Measurements from ENCODE around the gene LIPF.
"Not testable (repeated sequence)": the region's sequence is repeated elsewhere in the genome, so short reads cannot be mapped to it uniquely, and the experiment has no call there.

The LIPF gene, protein sequence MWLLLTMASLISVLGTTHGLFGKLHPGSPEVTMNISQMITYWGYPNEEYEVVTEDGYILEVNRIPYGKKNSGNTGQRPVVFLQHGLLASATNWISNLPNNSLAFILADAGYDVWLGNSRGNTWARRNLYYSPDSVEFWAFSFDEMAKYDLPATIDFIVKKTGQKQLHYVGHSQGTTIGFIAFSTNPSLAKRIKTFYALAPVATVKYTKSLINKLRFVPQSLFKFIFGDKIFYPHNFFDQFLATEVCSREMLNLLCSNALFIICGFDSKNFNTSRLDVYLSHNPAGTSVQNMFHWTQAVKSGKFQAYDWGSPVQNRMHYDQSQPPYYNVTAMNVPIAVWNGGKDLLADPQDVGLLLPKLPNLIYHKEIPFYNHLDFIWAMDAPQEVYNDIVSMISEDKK

DNA sequence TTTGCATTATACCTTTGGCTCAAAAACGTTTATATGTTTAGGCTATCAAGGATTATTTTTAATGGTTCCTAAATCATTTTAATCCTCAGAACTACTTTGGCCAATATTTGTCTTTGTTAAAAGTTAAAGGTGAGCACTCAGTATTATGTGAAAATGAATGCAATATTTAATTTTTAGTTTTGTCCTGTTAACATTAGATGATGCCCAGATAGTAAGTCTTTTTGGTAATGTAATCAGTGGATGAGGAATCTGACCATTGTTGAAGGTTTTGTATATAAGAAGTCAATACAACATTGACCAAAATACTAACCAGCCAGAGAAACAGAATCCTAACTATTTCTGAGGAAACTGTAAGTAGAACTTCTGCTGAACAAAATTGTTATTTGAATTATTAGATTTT, at the start of gene LIPF:
TSS of gene LIPF (plus strand) at position 301 of the 400 bp plus-strand sequence. CDS start 2,856 bp downstream, outside the sequence.
- DNase-seq, result no peak

DNA sequence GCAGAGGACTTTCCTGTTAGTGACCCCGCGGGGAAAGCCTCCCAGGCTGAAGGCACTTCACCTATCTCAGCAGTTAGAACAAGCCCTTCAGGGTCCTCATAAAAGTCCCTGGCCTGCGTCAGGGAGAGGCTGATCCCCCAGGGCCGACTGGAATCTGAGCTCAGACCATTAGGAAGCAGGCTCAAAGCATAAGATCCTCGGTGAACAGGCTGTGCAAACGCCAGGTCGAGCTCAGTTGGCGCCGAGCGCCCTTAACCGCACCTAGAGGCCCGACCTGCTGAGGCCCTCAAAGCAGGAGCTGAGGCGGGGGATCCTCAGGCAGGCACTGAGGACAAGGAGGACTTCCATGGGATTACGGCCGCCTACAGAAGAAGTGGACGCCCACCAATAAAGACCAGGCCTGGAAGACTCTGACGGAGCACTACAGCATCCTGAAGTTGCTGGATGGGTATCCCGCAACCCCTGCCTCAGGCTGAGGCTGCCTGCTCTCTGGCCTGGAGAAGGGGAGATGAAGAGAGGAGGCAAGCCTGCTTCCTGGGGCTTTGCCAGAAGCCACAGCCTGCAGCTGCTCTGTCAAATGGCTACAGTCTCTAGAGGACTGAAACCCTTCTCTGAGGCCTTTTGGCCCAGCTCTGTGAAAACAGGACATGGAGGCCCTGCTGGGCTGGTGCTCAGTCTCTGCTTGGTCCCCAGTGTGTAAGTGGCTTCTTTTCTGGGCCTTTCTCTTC, 47.8 kb upstream of the LIPF start:
- DNase-seq, result no peak

DNA sequence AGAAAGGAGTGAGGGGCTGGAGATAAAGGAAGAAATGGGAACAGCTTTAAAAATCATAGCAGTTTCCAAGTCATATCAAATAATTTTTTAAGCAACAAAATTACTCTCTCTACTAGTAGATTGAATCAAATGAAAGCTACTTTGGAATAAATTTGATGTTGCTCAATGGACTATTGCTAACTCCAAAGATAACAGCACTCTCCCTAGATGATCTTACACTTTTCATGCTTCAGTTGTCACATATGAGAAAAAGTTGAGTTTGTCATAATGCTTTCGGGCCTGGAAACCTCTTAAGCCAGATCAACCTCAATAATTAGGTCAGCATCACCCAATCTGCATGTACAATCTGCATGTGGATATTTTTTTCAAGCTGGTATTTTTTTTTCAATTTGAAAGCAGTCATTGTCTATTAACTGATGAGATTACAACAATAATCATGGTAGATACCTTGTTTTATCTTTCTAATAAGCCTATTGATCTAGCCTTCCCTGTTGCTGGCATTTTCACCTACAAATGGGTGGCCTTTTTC, 46.4 kb upstream of the LIPF start:
- no peak for DNase-seq

DNA sequence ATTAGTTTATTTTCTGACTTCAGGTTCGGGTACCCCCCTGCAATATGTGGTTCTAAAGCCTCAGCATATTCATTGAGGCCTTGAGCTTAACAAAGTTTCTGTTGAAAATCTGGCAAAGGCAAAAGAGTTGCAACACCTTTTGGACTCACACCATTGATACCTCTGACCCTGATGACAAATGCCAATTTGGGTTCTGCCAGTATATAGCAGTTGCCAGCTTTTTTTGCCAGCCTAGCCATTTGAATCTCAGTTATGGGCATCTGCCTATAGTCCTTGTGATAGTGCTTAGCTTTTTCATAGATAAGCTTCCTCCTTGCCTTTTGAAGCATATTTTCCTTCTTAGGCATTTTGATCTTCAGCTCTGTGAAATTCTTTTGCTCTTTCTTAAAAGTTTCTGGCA, 45.7 kb upstream of the LIPF start:
- DNase-seq, result no peak

DNA sequence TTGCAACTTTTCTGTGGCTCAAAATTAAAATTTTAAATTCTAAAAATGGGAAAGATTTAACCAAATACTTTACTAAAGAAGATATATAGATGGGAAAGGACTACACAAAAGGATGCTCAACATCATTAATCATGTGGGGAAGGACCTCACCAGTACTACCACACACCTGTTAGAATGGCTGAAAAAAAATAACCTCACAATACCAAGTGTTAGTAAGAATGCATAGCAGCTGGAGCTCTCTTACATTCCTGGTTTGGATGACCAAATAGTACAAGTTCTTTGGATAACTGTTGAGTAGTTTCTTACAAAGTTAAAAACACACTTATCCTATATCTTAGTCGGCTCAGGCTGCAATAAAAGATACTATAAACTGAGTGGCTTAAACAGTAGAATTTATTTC, 43.8 kb upstream of the LIPF start:
- DNase-seq, result no peak

DNA sequence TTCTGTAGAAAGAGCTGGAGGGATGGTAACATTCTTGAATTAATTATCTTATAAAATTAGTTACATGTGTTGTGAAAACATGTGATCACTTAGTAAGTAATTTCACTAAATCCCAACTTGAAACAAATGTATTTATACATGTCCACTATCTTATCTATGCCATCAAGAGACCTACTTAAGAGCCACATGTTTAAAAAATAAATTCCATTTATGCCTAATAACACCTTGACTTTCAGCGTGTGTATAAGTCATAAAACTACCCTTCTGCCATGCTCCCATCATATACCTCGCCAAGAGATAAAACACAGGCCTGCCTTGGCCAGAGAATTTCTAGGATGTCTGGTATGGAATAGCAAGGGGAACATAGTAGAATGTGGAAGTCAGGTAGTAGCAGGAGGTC, 40.4 kb upstream of the LIPF start:
- no peak for DNase-seq

DNA sequence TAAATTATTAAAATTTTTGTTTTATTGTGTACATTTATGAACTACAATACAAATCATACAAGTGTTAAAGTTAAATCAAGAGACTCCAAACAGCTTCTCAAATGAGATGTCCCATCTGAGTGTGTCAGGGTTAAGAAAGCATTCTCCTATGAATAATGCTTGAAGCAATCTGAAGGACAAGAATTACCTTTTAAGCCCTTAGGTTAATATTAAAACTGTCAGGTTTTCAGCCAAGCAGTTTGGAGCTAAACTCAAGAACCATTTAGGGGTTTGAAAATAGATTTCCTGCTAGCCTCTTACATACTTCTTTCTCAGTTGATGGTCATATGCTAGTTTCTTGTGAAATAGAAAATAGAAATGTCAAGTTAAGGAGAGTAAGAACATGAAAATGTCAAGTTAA, 39.4 kb upstream of the LIPF start:
- DNase-seq, result no peak

DNA sequence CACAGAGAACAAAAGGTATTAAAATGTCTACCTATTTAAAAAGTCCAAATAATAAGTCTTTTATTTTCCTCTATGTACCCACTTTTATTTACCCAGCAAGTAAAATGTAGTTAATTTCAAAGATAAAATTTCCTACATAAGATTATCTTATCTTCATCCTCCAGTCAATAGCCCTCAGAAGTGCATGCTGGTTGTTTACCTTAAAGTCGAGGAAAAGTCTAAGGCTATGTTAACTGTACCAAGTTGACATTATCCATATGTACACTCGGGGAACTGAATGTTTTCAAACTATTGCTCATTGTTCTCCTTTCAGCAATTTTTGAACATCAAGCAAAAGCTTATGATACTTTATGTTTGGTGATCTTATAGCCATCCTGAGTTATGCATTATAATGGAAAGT, 24.1 kb upstream of the LIPF start:
- DNase-seq, result no peak

DNA sequence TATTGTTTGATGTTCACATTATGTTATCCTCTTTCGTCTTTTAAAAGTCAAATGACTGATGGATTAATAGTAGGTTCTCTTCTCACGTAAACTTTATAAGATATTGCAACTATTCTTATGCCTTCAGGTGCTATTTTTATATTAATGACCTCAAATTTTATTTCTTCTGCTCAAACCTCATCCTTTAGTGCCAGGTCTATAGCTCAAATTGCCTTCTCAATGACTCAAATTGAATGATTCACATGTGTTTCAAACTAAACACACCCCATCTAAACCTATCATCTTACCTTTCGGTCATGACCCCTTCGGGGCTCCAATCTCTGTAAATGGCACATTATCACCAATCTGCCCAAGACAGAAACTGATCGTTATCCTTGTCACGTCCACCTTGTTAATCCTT, 22.0 kb upstream of the LIPF start:
- DNase-seq, result no peak

DNA sequence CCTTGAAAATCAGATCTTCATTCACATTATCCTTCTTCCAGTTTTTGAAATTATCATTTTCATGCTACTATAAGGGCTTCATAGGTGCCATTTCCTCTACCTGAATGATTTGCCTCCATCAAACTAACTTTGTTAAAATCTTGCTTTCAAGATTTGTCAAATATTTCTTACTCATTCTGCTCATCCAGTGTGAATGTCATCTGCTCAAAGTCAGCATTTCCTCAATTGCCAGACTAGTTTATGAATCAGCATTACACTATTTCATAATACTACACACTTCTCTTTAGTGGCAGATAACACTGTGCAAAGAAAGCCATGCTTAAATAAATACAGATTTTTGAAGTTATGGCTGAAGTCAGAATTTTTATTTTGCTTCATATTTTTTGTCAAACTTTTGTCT, 21.3 kb upstream of the LIPF start:
- no peak for DNase-seq

DNA sequence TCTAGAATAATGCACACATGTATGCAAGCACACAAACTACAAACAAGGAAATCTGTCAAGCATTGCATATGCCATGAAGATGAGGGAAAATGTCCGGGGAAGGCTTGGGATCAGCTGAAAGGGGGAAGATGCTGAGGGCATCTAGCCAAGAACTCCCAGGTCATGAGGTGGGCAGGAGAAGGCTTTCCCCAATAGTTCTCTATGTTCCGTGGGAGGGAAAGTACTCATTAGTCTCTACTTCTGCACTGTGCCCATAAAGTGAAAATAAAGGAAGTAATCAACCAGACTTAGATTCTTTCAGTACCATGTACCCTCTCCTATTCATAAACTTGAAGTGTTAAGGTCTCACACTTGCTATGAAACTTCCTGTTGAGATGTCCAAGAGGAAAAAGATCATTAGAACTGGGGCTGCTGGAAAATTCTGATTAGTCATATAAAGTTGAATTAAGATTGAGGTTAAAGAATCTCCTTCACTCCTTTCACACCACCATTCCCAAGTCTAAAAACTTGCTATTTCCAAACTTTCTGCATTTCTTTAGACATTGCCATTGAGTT, 17.1 kb upstream of the LIPF start:
- no peak for DNase-seq

DNA sequence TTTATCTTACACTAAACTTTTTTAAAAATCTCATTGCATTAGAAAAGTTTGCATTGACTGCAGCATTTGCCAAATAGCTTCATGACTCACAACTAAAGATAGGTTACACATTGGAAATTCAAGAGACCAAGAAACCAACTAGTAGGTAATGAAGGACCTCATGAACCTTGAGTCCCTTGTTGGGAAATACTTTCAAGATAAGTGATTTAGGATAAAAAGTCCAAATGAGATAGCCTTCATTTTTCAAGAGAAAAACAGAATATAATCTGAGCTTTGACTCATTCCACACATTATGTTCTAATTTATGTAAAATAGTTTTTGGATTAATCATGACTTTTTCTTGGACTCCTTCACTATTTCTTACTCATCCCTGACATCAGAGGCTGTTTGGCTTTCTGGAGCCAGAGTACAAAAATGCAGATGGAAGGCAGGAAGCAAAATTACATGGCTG, 13.1 kb upstream of the LIPF start:
- no peak for DNase-seq

DNA sequence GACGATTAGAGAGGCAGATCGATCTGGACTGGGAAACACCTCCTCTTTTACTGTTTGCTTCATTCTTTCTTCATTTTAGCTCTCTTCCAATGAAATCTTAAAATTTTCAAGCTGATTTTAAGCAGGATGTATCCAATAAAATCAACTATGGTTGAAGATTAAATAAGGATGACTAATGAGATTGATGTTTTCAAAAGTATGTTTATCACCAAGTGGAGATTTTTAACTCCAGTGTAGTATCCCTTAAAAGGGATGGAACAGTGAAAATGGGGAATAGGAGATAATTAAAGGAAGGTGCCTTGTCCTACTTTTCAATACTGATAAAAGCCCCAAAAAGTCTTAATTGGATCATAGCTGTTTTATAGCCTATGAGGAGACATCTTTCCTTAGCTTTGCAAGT, 11.6 kb upstream of the LIPF start:
- no peak for DNase-seq

DNA sequence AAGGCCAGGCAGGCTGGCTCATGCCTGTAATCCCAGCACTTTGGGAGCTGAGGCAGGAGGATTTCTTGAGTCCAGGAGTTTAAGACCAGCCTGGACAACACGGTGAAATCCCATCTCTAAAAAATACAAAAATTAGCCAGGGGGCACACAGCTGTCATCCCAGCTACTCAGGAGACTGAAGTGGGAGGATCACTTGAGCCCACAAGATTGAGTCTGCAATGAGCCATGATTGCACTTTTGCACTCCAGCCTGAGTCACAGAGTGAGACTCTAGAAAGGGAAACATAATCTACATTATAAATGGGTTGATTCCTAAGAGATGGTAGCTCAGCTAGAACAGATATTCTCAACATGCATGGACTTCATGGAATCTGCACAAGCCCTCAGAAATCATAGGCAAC, 6.3 kb upstream of the LIPF start:
- no peak for DNase-seq

DNA sequence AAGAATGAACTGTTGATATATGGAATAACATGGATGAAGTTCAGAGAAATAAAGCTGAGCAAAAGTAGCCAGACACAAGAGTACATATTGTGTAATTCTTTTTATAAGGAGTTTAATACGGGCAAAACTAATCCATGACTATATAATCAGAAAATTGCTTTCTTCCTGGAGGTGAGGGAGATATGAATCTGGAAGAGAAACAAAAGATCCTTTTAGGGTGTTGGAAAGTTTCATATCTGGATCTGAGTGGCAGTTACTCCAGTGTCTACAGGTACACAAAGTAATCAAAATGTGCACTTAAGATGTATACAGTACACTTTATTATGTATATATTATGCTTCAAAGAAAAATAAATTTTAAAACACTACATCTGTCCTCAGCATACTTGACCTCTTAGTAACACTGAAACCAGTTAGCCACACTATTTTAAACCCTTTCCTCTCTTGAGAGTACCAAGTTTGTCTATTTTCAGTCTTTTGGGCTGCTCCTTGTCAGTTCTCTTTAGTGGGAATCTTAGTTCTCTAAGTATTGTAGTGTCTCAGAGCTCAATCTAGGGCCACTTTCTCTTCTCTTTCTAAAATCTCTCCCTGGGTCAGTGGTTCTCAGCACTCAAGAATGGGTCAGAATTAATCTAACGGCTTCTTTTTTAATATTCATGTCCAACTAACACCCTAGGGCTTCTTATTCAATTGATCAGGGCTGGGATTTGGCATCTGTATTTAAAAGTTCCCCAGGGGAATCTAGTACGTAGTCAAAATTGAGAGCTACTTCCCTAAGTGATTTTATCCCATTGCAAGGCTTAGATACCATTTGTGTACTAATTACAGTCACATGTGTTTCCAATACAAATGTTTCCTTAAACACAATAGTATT, 4.3 kb upstream of the LIPF start:
- no peak for DNase-seq

DNA sequence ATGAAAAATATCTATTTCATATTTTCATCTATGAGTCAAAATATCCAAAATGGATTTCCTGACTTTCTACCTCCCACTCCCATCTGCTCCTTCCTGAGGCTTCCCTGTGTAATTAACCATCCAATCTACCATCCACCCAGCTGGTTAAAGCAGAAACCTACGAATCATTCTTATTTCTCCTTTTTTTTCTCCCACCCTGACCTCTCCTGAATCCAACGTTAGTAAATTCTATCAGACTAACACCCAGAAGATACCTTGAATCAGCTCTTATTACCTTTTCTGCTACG, 3.7 kb upstream of the LIPF start:
- DNase-seq, result no peak

DNA sequence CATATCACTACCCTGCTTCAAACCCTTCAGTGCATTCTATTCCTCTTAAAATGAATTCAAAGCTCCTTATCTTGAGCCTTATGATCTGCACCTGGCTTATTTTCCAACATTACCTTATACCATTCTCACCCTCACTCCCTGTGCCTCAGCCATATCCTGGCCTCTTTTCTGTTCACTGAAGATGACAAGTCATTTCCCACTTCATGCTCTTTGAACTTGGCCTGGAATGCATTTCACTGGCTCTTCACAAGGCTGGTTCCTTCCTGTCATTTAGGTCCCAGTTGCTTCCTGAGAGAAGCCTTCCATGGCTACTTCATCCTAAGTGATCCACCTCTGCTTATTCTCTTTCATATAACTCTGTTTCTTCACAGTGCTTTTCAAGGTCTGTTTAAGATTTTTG, 3.2 kb upstream of the LIPF start:
- no peak for DNase-seq

DNA sequence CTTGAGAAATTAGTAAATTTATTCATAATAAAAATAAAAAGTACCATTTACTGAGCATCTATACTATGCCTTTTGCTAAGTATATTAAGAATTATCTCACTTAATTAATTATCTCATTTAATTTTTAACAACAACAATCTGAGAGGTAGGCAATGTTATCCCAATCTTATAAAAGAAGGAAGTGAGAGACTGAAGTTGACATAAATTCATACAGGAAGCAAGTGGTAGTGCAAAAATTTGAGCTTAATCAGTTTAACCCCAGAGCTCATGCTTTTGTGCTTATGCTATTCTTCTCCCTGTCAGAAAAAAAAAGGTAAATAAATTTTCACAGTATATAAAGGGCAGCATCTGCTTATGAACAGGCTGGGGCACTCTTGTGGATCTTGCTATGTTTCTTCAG, 2.7 kb upstream of the LIPF start:
- DNase-seq, result no peak

DNA sequence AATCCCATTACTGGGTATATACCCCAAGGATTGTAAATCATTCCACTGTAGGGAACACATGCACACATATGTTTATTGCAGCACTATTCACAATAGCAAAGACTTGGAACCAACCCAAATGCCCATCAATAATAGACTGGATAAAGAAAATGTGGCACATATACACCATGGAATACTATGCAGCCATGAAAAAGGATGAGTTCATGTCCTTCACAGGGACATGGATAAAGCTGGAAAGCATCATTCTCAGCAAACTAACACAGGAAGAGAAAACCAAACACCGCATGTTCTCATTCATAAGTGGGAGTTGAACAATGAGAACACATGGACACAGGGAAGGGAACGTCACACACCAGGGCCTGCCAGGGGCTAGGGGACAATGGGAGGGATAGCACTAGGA, 1.1 kb upstream of the LIPF start:
- DNase-seq, result not testable (repeated sequence)

DNA sequence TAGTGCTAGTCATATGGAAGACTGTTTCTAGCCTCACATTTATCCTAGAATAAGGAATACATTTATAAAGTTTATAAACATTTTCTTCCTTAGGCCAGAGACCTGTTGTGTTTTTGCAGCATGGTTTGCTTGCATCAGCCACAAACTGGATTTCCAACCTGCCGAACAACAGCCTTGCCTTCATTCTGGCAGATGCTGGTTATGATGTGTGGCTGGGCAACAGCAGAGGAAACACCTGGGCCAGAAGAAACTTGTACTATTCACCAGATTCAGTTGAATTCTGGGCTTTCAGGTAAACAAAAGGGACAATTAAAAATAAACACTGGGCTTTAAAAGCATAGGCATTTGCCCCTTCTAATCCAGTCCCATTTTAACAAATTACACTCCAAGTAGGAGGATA, 4.2 kb downstream of the LIPF start:
- no peak for DNase-seq

DNA sequence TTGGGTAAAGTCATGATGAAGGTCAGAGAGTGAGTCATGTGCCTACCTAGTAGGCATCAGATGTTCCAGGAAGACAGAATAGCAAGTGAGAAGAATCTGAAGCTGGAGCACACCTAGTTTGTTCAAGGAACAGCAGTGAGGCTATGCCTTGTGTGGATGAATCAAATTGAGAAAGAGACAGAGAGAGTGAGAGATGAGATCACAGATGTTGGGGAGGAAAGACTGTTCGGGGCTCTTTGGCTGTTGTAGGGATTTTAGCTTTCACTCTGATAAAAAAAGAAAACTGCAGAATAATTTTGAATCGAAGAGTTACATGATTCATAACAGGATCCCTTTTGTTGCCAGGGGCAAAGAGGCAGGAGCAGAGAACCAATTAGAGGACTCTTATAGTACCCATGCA, 6.3 kb downstream of the LIPF start:
- no peak for DNase-seq

DNA sequence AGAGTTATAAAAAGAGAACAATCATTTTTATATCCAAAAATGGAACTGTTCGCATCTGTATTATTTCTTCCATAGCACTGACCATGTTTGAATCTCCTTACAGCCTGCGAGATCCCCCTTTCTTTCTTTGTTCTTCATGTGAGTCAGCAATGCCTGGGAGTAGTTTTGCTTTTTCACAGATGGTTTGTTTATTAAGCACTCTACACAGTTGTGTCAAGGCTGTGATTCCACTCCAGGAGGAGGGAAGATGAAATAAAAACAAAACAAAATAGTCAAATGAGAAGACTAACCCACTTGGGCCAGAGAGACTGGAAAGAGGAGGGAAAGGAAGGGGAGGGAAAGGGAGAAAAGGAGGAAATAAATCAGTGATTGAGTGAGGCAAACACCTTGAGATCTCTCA, 7.8 kb downstream of the LIPF start:
- DNase-seq, result no peak

Data from SHP77 treated with DMSO at 0.1 percent for 48 hours (cell line).